HTR-8/SVneo (cell line): ENCODE measurements around the gene SQSTM1.

Experiments used
- DNase-seq: peaks from one replicate; pipeline ENCODE4 v3.0.0; 2011; ENCODE audit warnings: low spot score, mixed read lengths; ENCODE audit not compliant: insufficient read length
- FAIRE-seq: peaks from 2 replicates; lab custom pipeline; 2011; peaks lifted over from hg19 to GRCh38; lab: Jason Lieb, UNC

The SQSTM1 gene

GRCh38 chr5:179794171-179794570 is 26.5 kb upstream of the SQSTM1 start:
- no peak for FAIRE-seq

GRCh38 chr5:179794575-179794974 is 26.1 kb upstream of the SQSTM1 start:
- no peak for DNase-seq
- FAIRE-seq: no peak

More at GRCh38 chr5:179794171-179794570, 26.5 kb upstream of the SQSTM1 start:
- no peak for DNase-seq

DNA sequence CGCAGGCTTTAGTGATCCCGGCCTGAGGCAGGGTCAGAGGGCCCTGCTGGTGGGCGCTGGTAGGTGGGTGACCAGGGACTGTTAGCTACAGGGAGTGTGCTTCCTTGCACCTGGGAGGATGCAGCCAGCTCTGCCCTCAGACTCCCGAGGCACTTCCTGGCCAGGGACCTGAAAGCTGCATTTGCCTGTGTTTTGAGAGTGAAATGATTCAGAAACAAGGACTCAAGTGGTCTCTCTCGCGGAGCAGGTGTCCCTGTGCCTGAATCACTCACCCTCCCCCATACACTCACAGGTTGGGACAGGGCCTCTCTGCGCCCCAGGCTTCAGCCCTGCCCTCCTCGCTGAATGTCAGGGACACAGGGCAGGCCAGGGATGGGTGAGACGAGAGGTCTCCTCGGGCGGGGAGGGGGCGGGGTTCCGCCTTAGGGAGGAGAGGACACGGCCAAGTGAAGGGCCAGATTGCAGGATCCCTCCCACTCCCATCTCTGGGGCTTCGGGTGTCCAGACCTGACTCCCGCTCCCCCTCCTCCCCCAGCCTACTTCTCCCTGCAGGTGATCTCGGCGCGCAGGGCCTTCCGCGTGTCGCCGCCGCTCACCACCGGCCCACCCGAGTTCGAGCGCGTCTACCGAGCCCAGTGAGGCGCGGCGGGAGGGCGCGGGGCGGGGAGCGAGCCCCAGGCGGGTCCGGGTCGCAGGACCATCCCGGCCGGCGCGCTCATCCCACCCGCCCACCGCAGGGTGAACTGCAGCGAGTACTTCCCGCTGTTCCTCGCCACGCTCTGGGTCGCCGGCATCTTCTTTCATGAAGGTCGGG is 25.4 kb upstream of the SQSTM1 start:
- FAIRE-seq (no peak), DNase-seq (no peak)

GRCh38 chr5:179795863-179796833 is 24.6 kb upstream of the SQSTM1 start:
- FAIRE-seq (peak; percentile 97), DNase-seq (peak; percentile 75)

DNA sequence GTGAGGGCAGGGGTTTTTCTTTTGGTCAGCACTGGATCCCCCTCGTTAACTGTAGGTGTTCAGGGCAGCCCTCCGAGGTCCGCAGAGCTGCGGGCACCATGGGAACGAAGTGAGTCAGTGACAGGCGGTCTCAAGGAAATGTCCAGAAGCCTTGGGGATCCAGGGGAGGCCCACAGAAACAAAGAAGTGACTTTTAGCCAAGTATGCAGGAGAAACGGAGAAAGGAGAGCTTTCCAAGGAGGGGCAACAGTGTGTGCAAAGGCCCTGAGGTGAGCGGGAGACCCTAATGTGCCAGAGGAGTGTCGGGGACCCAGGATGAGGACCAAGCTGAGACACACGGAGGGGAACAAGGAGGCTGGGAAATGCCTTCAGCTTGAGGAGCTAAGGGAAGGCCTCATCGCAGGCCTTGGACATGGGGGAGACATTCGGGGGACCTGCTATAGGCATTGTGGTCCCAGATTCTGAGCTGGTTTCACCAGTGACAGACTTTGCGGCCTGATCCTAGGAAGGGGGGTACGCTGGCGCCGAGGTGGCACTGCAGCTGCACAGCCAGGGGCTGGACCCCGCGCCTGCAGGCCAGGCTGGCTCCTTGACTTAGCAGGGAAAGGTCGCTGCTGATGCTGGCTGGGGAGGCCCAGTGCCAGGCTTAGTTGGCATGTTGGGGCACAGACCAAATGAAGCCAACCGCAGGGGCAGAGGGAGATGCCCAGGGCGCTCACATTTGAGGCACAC is 23.7 kb upstream of the SQSTM1 start:
- FAIRE-seq: no peak
- no peak for DNase-seq

DNA sequence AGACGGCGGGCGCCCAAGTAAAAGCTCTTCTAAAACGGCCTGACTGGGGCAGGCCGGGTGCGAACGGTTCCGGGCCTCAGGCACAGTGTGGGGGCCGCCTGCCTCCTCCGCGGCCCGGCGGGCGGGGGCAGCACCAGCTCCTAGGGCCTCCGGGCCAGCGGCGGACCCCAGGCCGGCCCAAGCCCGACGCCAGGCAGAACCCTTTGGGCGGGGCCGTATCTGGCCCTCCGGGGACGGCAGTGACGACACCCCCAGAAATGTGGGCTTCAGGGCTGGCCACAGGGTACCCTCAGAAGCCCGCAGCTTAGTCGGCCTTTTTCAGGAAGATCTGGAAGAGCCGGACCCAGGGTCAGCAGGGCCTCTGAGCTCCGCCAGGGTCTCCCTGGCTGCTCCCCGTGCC is 23.0 kb upstream of the SQSTM1 start:
- DNase-seq: no peak
- FAIRE-seq: no peak

- no peak for DNase-seq
- FAIRE-seq: no peak
Measured at GRCh38 chr5:179798144-179798770, 22.4 kb upstream of the SQSTM1 start.

GRCh38 chr5:179798771-179799643 is 21.7 kb upstream of the SQSTM1 start:
- FAIRE-seq (no peak), DNase-seq (no peak)

DNA sequence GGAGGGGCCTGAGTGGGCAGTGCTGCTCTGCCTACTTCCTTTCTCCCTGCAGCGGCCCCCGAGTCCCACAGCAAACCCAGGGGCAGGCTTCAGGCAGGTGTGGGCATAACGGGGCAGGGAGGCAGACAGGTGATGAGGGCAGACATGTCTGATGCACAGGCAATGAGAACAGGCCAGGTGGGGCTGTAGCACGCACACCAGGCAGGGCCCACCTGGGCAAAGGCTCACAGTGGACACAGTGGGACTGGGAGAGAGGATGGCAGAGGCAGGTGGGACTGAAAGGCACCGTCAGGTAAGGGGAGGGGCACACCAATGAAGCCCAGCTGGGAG is 21.1 kb upstream of the SQSTM1 start:
- no peak for FAIRE-seq

DNA sequence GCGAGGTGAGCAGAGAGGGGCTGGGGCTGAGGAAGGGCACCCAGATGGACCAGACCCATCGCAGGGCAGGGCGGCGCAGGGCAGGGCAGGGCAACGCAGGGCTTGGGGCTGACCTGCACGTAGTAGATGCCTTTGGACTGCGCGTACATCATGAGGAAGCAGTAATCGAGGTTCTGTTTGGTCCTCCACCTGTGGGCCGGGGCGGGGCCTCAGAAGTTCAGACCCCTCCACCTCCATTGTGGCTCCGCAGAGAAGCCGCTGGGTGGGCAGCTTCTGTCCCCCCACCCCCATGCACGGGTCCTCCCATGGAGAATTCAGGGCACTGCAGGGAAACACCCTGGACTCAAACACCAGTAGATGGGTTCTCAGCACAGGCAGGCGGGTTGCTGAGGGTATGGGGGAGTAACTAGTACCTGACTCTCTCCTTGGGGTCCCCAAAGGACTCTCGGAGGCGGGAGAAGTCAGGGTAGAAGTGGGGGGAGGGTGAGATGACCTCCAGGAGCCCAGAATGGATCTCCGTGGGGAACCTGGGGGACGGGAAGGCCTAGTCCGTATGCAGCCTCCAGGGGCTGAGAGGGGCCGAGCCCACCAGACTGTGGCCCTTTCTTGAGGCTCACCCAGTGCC is 20.5 kb upstream of the SQSTM1 start:
- no peak for DNase-seq
- FAIRE-seq: no peak

More for the DNA sequence above, 21.1 kb upstream of the SQSTM1 start:
- DNase-seq: no peak

DNA sequence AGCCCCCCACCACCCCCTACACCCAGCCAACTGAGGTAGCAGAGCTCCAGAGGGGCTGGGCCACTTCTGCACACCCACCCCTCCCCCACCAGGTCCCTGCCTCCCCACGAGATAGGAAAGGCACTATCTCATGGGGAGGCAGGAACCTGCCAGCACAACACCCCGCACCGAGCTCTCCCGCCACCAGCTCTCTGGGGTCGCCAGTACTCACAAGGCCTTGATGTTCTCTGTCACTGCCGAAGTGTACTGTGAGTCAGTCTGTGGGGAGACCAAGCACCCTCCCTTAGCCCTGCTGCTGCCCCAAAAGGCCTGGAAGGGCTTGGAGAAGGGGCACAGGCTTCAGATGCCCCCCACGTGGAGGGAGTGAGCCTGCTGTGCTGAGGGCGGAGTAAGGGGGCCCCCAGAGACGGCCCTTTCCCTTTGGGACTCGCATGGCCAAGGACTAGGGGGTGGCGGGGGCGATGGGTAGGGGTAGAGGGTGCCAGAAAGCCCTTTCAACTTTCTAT is 20.0 kb upstream of the SQSTM1 start:
- no peak for FAIRE-seq
- no peak for DNase-seq

DNA sequence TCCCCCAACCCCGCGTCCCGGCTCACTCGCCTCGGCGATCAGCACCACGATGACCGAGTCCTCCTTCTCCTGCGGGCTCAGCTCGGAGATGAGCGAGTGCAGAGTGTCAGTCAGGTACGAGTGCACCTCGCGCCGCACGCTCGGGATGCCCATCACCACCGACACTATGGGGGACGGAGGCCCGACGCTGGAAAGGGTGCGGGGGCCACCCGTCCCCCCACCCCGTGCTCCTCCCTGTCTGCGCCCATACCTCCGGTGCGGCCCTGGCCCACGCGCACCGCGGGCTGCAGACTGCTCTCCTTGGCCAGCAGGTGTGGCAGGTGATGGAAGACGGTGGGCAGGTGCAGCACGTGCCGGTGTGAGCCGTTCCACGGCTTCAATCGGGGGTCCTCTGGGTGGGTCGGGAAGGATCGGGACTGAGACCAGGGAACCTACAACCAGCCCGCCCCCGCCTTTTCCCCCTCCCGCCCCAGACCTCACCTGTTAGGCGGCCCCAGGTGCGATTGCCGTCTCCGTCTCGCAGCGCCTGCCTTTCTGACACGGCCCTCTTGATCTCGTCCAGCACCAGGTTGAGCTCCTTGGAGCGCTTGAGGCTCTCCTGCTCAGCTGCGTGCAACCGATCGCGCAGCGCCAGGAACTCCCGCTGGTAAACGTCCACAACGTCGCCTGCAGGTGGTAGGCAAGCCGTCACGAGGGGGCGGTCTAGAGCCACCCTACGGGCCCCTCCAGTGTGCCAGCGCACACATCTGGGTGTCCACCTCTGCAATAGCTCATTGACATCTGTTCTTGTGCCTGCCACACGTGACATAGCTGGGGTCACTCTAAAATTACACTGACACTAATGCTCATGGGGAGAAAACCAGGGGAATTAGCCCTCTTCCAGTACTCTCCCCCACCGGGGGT is 19.1 kb upstream of the SQSTM1 start:
- no peak for DNase-seq
- FAIRE-seq: no peak

- FAIRE-seq: no peak
- DNase-seq: no peak
Measured at GRCh38 chr5:179802207-179802883, 18.4 kb upstream of the SQSTM1 start.

GRCh38 chr5:179802950-179803562 is 17.6 kb upstream of the SQSTM1 start:
- DNase-seq (no peak), FAIRE-seq (peak; percentile 59)

GRCh38 chr5:179803651-179804554 is 16.8 kb upstream of the SQSTM1 start:
- peak; percentile 75 for FAIRE-seq
- DNase-seq: no peak

- FAIRE-seq: no peak
- no peak for DNase-seq
Measured at GRCh38 chr5:179804555-179804947, 16.2 kb upstream of the SQSTM1 start.
